Kidney glomerular epithelial cell (primary cell): ENCODE results near the gene KRTAP10-1.

Experiments
- DNase-seq: peaks from one replicate; lab custom pipeline; 2025; lab: John Stamatoyannopoulos, UW

The KRTAP10-1 gene

DNA sequence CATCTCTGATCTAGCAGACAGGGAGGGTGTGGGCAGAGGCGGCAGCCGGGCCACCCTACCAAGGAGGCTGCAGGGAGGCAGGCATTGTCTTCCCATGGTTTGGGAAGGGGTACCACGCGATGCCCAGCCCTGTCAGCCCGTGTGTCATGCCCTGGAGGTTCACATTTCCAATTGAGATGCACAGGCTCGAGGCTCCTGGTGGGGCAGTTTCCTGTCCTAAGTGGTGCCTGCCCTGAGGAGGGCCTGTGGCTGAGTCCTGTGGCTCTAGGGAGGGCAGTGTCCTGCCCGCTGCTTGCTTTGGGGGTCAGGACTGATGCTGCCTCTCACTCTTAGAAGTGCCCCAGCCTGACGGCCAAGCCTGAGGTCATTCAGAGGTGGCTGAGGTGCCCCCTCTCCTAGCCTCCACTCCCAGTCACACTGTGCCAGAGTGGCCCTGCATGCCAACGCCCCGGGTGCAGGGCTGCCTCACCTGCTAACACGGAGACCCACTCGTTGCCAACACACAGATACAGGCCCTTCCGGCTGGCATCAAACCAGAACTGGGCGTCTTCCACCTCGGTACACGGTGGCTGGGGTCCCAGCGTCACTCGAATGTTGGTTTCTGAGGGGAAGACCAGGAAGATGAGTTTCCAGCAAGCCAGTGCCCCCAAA, 11.9 kb downstream of the KRTAP10-1 start:
- no peak for DNase-seq

DNA sequence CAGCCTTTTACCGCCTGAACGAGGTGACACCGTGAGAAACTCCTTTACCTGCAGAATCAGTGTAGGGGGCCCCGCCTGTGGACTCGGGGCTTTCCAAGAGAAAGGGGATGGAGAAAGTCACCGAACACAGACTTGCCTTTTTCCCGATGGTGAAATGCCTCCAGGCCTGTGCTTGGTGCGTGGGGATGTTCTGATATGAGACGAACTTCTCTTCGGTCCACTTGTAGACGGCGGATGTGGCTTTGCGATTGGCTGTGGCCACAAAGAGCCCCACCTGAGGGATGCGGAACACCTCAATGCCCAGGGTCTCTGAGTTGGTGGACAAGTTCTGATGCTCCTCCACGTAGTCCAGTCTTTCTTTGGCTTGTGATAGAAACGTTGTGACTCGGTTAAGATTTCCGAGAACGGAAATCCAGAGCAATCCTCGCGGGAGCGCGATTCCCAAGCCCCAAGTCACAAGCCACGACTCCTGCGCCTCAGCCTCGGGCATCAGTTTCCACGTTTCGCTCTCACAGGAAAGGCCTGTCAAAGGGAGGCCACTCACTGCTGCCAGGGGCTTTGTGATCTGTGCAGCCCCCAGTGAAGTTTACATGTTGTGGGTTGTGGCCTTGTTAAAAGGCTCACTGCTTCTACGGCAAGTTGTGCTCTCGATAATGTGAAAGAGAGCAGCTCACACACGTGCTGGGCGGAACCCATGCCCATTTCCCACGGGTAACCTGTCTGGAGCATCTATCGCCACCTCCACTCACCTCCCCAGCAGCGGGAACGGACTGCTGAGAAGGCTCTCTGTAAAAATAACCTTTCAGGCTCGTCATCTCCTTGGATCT, 12.6 kb downstream of the KRTAP10-1 start:
- DNase-seq, result no peak

- DNase-seq, result no peak
Observed at GRCh38 chr21:44526096-44526997, 13.6 kb downstream of the KRTAP10-1 start.

- DNase-seq, result no peak
Observed at GRCh38 chr21:44525391-44526095, 14.5 kb downstream of the KRTAP10-1 start.

DNA sequence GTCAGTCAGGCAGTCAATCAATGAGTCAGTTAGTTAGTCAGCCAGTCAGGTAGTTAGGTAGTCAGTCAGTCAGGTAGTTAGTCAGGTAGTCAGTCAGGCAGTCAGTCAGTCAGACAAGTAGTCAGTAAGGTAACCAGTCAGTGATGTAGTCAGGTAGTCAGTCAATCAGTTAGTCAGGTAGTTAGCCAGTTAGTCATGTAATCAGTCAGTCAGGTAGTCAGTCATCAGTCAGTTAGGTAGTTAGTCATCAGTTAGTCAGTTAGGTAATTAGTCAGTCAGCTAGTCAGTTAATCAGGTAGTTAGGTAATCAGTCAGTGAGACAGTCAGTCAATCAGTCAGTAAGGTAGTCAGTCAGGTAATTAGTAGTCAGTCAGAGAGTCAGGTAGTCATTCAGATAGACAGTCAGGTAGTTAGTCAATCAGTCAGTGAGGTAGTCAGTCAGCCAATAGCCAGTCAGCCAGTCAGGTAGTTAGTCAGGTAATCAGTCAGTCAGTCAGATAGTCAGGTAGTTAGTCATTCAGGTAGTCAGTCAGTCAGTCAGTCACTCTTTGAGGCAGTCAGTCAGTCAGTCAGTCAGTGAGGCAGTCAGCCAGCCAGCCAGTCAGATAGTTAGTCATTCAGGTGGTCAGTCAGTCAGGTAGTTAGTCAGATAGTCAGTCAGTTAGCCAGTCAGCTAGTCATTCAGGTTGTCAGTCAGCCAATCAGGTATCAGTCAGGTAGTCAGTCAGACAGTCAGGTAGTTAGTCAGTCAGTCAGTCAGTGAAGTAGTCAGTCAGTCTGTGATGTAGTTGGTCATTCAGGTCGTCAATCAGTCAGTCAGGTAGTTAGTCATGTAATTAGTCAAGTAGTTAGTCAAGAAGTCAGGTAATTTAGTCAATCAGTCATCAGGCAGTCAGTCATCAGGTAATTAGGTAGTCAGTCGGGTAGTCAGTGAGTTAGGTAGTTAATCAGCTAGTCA, 15.3 kb downstream of the KRTAP10-1 start:
- no peak for DNase-seq

GRCh38 chr21:44523567-44524413, 16.2 kb downstream of the KRTAP10-1 start:
- DNase-seq, result no peak

DNA sequence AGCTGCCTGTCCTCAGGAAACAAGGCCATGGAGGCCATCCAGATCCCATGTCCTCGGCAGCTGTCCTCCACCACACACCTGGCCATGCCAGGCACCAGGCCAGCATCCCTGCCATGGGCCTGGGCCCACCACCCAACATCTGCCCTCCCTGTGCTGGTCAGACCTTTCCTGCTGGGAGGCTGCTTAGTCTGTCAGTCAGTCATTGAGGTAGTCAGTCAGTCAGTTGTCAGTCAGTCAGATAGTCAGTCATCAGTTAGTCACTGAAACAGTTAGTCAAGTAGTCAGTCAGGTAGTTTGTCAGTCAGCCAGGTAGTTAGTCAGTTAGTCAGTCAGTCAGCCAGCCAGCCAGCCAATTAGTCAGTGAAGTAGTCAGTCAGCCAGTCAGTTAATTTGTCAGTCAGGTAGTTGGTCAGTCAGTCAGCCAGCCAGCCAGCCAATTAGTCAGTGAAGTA, 17.2 kb downstream of the KRTAP10-1 start:
- DNase-seq, result no peak

DNA sequence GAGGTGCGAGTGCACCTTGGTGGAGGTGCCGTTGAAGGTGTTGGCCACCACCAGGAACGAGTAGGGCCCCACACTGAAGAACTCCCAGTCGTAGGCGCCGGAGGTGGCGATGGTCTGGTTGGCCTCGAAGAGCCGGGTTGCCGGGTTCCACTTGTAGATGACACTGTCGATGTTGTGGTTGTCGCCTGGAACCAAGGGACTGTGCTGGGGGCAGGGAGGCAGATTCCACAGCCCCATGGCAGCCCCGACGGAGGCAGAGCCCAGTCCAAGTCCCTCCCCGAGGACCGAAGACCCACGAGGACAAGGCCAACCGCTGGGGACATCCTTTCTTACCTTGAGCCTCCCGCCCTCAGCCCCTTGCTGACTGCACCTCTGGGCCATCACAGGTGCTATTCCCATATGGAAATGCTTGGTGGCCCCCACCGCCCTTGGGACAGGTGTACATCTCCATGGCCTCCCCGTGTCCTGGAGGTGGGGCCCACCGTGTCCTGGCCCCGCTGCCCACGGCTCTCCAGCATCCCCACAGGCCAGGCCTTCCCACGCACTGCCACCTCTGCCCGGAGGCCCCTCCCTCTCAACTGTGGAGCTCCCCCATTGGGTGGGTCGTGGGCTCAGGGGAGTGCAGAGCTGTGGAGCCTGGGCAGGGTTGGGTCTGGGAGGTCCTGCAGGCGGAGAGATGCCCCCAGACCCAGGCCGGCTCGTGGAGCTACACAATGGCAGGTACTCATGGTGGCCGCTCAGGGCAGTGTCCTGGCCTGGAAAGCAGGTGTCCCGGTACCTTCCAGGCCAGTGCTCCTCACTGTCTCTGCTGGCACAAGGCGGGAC, 17.9 kb downstream of the KRTAP10-1 start:
- no peak for DNase-seq

DNA sequence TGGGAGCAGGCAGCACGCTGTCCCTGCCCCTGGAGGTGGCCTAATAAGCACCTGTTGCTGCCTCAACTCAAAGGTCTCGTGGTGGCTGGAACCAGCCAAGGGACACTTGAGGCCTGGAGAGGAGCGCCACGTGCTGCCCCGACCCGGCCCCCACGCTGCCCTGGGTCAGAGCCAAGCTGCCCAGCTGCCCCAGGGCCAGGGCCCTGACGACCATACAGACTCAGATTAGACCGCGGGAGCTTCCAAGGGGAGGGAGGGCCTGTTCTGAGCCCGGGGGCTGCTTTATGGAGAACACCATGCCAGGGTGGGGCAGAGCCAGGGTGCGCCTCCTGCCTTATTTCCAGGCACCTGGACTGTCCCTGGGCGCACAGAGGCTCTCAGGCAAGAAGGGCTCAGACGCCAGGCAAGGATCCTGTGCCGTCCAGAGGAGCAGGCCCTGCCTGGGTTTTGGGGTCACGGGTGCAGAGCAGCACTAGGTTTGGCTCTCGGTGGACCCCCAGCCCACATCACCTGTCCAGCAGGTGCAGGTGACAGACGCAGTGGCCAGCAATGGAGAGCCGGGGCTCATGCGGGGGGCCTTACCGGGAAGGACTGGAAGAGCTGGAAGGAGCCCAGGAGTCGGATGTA, 18.6 kb downstream of the KRTAP10-1 start:
- no peak for DNase-seq

DNA sequence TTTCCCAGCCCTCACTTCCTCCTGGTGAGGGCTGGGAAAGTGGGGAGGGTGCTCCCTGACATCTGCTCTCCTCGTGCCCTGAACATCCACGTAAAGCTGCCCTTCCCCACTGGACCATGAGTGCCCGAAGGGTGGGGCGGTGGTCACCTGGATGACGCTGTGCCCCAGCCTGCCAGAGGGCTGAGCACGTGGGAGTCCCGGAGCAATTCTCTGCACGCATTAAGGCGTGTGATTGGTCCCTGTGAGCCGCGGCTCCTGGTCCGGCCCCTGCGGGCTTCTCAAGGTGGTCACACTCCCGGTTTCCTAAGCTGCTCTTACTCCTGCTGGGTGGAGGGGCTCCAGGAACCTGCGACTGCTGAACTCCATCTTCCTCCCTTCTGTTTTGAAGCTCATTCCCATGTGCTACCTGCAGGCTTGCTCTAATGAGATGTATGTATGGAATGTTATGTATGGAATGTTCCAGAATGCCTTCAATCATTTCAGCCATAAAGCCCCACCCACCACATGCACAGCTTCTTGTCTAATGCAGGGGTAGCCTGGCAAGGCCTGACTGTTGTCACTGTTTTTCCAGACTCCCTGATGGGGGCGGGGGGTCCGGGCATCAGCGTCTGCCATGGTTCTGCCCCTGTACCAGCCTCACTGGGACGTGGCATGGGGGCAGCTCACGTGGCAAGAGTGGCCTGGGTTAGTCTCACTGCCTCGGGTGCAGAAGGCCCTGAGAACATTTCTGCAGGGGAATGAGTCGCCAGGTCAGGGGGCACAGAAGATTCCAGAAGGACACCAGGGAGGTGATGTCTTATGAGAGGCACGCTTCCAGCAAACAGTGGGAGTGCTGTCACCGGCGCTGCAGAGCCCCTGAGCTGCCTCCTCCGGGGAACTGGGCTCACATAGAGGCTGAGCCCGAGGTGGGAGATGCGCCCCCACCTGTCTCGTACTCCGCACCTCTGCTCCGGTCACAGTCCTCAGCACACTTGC, 19.4 kb downstream of the KRTAP10-1 start:
- DNase-seq, result no peak

DNA sequence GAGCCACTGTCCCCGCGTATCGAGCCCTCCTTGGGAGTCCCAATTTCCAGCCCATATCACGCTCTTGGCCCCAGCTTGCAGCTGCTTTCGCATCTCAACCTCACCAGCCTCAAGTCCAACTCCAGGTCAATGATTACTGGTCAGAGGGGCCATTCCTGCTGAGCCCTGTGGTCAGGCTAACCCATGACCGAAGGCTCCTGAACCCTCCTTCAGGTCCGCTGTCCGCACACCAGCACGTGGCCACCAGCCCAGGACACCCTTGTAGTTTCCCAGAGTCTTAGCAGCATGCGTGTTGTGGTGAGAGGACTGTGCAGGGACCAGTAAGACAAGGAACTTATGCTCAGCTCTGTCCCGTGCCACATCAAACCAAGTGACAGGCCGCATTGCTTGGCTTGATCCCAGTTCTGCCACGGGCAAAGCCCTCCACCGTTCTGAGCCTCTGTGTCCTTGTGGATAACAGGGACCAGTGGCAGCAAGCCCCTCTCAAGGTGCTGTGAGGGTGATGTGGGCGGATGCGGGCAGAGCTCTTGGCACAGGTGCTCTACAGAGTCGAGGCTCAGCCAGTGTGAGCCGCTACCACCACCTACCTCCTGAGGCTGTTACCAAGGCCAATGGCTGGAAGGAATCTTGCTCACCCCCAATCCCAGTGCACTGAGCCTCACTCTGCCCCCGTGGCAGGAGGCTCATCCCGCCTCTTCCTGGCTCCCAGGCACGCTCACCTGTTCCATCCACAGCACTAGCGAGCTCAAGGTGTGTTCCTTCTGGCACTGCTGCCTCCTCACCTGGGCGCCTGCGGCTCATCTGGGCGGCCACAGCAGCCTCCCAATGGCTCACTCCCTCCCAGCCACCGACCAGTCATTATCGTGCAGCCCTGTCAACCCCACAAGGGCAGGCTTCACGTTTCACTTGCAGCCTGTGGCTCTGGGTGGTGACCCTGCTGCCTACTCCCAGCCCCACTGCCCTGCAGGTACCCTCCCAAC, 20.4 kb downstream of the KRTAP10-1 start:
- DNase-seq, result no peak

DNA sequence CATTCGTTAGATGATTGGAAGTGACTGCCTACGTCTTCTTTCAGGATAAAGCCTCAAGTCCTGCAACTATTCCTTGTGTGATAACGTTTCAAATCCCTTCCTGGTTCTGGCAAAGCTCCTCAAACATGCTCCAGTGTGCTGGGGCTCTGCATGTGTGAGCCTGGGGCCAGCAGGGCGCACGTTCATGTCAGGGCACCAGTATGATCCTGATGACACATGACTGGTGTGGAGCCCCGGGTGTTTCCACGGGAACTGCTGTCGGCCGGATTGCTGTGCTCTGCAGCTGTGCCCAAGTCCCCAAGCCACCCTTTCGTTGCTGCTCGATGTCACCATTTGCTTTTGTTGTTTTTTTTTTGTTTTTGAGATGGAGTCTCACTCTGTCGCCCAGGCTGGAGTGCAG, 21.3 kb downstream of the KRTAP10-1 start:
- no peak for DNase-seq

GRCh38 chr21:44517175-44517899, 22.7 kb downstream of the KRTAP10-1 start:
- no peak for DNase-seq

DNA sequence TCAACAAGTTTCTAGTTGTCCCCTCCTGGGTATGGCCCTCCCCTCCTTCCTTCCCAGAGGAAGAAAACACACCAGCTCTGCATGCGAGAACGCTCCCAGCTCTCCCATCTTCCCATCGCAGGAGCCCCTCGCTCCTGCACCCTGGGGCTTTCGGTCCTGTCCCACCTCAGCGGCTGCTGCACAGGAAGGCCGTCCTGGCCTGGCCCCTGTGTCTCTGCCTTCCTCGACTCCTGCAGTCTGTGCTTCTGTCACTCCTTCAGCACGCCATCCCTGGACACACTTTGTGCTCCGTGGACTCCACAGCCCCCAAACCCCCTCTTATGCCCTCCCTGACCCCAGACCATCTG, 23.2 kb downstream of the KRTAP10-1 start:
- no peak for DNase-seq

DNA sequence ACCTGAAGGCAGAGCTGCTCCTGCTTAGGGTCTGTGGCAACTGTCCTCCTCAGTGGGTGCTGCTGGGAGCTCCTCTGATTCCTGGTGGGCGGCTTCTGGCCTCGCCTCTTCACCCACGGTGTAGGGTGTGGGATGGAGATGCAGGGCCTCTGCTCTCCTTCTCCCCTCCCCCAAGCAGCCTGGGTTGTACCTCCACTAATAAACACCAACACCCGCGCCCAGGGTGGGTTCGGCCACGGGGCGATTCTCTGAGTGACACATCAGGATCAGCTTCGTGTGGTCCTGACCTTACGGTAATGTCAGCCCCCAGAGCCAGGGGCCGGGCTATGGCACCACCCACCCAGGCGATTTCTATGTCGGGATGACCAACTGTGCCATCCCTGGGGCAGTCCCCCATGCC, 23.7 kb downstream of the KRTAP10-1 start:
- DNase-seq, result no peak
